HEK293T (cell line): ENCODE data around the gene MAMLD1.

Experiments
- CTBP1 ChIP-seq: fragments of 450-650 bp; IDR thresholded peaks from 2 replicates; pipeline ENCODE4 v1.6.1; 2016; ENCODE audit warnings: borderline replicate concordance
- ELF4 ChIP-seq: fragments of 450-650 bp; IDR thresholded peaks from 2 replicates; pipeline ENCODE4 v1.6.1; 2017; ENCODE audit warnings: antibody characterized with exemption
- LEF1 ChIP-seq: fragments of 450-650 bp; IDR thresholded peaks from 2 replicates; pipeline ENCODE4 v1.6.1; 2017; ENCODE audit warnings: mild to moderate bottlenecking, borderline replicate concordance

DNA sequence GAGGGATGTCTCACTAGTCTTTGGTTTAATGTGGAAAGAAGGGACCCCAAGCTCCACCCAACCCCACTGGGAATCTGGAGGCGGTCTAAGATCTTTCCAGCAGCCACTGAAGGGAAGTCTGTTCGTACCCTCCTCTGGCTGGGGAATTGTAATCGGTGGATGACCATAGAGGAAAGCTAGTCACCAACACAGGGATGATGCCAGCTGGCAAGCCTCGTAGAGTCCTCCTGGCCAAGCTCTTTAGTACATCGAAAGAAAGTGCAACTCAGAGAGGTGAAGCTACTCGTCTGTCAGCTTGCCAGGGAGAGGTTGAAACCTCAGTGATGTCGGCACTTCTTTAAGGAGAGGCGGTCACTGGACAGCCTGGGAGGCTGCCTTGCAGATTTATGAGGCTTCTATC, 58.7 kb downstream of the MAMLD1 start:
- no peak for TF ChIP-seq LEF1
- TF ChIP-seq CTBP1 = no peak
- TF ChIP-seq ELF4 = no peak
